Neural progenitor cell (in vitro differentiated cells): ENCODE results near the gene DCP1B.

Experiments
- EZH2 ChIP-seq: fragments of 200-600 bp; sonication (generic); IDR thresholded peaks from 2 replicates; pipeline ENCODE4 v1.6.1; 2017; ENCODE audit warnings: antibody characterized with exemption, mild to moderate bottlenecking, moderate library complexity
- EZH2phosphoT487 ChIP-seq: fragments of 200-600 bp; sonication (generic); IDR thresholded peaks from 2 replicates; pipeline ENCODE4 v1.6.1; 2017; ENCODE audit warnings: antibody characterized with exemption
- TF ChIP-seq, protein P1 (sequence below): fragments of 200-600 bp; sonication (generic); IDR thresholded peaks from 2 replicates; pipeline ENCODE4 v1.5.1; 2017; ENCODE audit warnings: antibody characterized with exemption, mild to moderate bottlenecking

- TF ChIP-seq, protein P1, sequence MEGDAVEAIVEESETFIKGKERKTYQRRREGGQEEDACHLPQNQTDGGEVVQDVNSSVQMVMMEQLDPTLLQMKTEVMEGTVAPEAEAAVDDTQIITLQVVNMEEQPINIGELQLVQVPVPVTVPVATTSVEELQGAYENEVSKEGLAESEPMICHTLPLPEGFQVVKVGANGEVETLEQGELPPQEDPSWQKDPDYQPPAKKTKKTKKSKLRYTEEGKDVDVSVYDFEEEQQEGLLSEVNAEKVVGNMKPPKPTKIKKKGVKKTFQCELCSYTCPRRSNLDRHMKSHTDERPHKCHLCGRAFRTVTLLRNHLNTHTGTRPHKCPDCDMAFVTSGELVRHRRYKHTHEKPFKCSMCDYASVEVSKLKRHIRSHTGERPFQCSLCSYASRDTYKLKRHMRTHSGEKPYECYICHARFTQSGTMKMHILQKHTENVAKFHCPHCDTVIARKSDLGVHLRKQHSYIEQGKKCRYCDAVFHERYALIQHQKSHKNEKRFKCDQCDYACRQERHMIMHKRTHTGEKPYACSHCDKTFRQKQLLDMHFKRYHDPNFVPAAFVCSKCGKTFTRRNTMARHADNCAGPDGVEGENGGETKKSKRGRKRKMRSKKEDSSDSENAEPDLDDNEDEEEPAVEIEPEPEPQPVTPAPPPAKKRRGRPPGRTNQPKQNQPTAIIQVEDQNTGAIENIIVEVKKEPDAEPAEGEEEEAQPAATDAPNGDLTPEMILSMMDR, result peak; percentile 86
- TF ChIP-seq EZH2phosphoT487 (peak; percentile 21), EZH2 (peak; percentile 33)
Measured at GRCh38 chr12:2034633-2035430, 30.6 kb upstream of the DCP1B start.
